Measurements from ENCODE around the gene JAM3. TPM values are rescaled to one million over a fixed set of nuclear protein-coding genes. Genes with fewer than 3 reads are reported as not detected.
"Not testable (repeated sequence)": the region's sequence is repeated elsewhere in the genome, so short reads cannot be mapped to it uniquely, and the experiment has no call there.

Gene JAM3
- total RNA-seq, 1 donor from 2014 or later, result 116 TPM

DNA sequence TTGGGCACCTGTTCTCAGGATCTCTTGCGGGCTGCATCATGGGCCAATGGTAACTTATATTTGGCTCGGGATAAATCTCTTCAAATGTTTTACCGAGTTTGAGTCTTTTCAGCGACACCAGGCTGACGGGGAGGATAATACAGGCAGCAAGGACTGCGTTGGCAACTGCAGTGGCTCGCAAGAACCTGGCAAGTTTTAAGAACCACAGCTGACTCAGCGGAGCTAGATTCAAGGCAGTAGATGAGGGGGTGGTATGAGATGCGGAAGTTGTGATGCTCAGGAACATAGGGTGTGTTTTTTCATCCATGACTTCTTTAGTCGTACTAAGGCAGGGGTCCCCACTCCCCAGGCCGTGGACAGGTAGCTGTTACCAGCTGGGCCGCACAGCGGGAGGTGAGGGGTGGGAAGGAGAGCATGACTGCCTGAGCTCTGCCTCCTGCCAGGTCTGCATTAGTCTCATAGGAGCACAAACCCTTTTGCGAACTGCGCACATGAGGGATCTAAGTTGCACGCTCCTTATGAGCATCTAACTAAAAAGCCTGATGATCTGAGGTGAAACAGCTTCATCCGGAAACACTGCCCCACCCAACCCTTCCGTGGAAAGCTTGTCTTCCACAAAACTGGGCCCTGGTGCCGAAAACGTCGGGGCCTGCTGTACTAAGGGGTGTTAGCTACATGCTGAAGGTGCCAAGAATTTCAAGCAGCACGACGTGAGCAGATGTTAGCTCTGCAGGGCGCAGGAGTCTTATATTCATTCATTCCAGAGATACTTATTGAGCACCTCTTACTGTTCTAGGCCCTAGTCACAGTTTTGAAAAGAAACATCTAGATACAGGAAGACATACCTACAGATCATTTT is 6.4 kb upstream of the JAM3 start:
- DNase-seq (ENCODE audit: low read depth, low spot score), result no peak

- peak; percentile 62 for DNase-seq (ENCODE audit: low read depth, low spot score)
Observed at GRCh38 chr11:134063124-134063495, 5.8 kb upstream of the JAM3 start.

DNA sequence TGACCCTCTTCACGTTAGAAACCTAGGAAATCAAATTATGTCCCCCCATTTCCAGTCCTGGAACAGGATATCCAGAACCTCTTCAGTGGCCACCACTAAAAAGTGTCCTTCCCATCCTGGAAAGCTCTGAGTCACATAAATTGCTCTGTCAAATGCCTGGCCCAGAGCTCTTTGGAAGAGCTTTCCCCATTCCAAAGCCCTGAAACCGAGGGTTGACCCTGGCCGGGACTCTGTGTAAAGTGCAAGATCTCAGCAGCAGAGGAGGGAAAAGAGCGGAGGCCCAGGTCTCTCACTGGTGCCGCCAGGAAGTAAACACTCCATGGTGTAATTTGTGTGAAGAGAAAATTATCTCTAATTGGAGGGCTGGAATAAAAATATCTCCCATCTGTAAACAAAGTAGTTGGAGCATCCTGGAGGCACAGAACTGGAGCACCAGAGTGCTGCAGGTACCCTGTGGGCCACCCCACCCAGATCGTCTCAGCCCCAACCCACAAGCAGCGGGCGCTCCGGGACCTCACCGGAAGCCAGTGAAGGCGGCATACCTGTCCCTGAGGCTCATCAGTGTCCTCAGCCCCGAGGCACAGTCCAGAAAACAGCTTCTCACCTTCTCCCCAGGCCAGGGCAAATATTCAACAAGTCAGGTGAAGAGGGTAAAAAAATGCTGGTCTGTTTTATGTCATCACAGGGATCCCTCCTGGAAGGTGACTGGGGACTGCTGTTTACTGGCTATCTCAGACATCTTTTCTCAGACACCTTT is 4.7 kb upstream of the JAM3 start:
- no peak for DNase-seq (ENCODE audit: low read depth, low spot score)

GRCh38 chr11:134065381-134065780 is 3.5 kb upstream of the JAM3 start:
- no peak for DNase-seq (ENCODE audit: low read depth, low spot score)

DNA sequence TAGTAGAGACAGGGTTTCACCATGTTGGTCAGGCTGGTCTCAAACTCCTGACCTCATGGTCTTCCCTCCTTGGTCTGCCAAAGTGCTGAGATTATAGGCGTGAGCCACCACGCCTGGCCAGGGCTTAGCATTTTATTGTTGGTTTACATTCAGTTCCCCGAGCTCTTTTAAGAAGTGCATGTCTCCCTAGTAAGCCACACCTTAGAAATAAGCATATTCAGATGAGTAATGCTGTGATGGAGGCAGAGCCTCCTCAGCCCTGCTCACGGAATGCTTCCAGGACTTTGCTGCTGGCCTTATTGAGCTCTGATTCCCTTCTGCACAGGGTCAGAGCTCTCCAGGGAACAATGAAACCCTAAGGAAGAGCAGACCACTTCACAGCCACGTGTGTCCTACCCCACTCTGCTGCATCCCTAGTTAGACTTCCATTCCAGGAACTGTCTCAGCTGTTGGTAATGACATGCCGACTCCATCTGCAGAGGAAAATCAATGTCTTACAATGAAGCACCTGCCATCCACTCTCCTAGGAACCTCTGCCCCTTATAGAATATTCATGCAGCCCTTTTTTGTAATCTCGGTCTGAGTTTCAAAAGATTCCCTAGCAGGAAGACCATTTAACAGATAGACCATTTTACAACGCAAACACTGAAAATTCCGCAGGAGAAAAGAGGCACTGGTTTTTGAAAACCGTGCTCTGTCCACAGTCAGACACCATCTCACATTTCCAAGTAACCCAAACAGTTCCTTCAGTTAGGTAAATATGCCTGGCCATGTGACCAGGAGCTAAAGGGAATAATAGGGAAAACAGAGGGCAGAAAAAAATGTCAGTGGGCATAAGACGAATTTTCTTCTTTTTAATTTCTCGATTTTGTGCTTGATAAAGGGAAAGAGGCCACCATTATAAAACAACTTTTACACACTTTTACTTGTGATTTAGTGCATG is 1.7 kb upstream of the JAM3 start:
- no peak for DNase-seq (ENCODE audit: low read depth, low spot score)

DNA sequence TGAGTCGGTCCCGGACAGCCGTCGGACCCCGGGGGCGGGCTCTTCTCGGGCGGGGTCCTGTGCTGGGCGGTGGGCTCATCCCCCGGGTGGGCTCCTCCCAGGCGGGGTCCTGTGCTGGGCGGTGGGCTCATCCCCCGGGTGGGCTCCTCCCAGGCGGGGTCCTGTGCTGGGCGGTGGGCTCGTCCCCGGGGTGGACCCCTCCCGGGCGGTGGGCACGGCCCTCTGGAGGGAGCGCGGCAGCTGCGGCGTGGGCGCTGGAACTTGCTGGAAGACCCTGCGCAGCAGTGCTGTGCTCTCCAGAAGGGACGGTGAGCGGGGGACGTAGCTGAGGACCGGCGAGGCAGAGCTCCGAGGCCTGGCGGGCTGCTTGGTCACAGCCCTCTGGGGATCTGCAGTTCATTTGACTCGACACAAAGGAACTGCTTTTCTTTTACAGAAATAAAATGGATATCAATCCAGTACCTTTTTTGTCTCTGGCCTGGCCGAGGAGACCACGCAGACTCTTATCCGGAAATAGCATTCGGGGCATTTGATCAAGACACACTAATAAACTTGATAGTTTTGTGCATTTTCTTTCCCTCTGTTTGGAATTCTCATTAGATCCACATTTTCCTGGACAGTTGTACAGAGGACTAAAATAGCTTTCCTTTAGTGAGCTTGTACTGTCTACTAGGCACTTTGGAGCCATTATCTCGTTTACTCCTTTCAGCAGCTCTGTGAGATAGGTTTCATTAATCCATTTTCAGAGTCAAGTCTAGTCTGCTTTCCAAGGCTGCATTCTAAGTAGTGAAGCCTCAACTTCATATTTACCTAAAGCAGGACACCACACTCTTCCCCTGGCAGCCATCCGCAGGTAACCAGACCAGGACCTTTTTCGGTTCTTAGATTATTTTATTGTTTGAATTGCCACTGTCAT is 812 bp downstream of the JAM3 start:
- DNase-seq (ENCODE audit: low read depth, low spot score), result no peak

DNA sequence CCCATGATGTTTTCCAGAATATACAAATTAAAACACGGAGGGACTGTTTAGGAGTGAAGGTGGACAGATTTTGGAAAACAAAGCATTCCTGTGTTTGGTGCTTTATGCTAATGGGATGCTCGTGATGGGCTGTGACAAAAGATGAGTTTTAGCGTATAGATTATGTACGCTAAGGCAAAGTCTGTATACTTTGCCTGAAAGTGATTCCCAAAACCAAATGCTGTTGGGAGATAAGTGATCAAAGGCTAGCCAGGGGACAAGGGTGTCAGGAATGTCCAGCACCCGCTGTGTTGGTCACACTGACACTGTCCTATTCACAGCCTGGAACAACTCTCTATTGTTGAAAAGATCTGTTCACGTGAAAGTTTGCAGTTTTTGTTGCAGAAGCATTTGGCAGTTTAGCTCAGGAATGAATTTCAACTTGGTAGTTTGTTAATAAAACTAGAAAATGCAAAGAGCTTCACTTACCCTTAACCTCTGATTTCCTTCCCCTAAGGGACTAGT is 1.5 kb downstream of the JAM3 start:
- DNase-seq (ENCODE audit: low read depth, low spot score), result no peak

DNA sequence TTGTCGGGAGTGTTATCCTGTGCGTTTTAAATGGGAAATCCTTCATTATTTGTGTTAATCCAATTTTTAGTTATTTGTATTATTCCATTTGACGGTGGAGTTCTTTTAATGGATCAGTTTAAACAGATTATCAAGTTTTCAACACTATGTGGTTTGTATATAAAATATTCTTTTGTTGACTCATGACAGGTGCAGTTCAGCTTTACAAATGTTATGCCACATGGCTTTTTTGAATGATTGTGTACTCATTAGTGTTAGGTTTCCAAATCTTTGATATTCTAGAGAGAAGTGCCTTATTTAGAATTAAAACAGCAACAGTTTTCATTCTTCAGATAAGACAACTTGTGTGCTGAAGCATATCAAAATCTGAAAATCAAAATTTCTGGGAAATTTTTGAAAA is 2.4 kb downstream of the JAM3 start:
- DNase-seq (ENCODE audit: low read depth, low spot score), result no peak

DNA sequence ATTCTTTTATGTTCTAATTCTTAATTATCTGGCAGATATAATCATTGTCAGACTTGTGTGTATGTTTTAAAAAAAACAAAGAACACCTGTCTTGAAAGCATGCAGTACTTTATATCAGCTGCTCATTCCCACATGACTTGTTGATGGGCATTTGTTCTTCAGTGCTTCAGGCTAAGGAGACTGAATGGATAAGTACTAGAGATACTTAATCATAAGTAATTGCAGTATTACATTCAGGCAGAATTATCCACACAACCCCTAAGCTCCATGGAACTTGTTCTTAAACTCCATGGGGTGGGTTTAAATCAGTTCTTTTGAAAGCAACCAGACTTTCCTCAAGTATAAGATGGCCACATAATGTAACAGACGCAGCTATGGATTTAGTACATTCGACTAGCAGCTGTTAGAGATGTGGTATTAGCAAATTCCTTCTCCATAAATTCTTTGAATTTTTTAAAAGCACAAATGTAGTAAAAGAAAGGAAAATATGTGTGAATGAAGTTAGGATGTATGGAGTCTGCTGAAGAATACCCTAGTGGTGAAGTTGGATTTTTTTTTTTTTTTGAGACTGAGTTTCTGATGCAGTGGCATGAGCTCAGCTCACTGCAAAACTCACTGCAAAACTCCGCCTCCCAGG is 3.0 kb downstream of the JAM3 start:
- DNase-seq (ENCODE audit: low read depth, low spot score), result no peak

DNA sequence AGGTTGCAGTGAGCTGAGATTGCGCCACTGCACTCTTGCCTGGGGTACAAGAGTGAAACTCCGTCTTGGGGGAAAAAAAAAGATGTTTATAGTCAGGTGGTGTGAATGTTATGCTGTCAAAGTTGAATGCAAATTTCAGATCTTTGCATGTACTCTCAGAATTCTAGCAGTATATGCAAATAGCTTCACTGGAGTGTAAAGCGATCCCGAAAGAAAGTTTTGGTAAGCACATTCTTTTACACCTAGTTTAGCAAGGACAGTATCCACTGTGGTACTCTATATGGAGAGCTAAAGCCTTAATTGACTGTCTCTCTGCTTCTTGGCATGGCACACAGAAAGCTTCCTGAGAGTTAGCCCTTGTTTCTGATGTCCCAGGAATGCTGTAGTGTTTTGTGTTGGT is 4.0 kb downstream of the JAM3 start:
- DNase-seq (ENCODE audit: low read depth, low spot score), result no peak

GRCh38 chr11:134074346-134074745 is 5.5 kb downstream of the JAM3 start:
- no peak for DNase-seq (ENCODE audit: low read depth, low spot score)

DNA sequence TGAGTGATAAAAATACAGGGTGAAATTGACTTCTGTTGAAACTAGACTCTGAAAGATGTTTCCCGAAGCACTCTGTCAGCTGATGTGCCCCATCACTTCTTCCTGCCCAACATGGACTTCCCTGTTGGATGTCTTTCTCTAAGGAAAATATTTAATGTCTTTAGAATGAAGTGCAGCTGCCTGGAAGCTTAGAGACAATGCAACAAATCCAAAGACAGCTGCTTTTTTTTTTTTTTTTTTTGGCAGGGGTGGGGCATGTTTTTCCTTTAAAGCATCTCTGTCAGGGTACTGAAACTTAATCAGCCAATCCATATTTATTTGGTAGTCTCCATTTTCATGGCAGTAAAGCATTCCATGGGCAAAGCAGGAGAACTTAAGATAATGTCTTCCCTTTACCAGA is 5.9 kb downstream of the JAM3 start:
- DNase-seq (ENCODE audit: low read depth, low spot score), result no peak

DNA sequence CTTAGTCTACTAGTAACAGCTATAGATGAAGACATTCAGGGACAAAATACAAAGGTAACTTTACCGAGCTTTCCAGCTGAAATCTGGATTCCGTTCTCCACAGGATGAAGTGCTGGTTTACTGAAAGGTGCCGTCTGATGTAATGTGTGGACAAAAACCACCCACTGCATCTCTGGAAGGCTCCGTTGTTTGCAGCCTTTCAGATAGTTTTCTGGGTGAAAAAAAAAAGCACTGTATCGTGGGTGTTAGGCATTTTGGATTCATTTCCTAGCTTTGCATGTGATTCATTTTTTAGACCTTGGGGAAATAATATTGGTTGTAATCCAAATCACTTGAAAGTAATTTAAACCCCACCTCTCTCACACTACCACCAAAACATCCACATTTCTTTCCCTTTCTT is 10.4 kb downstream of the JAM3 start:
- DNase-seq (ENCODE audit: low read depth, low spot score), result no peak

DNA sequence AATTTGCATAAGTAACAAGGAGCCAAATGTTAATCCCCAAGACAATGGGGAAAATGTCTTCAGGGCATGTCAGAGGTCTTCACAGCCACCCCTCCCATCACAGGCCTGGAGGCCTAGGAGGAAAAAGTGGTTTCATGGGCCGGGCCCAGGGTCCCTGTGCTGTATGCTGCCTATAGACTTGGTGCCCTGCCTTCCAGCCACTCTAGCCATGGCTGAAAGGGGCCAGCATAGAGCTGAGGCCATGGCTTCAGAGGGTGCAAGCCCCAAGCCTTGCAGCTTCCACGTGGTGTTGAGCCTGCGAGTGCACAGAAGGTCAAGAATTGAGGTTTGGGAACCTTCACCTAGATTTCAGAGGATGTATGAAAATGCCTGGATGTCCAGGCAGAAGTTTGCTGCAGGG is 12.4 kb downstream of the JAM3 start:
- not testable (repeated sequence) for DNase-seq (ENCODE audit: low read depth, low spot score)

GRCh38 chr11:134082990-134083389 is 14.1 kb downstream of the JAM3 start:
- DNase-seq (ENCODE audit: low read depth, low spot score), result no peak

- no peak for DNase-seq (ENCODE audit: low read depth, low spot score)
Observed at GRCh38 chr11:134086376-134086775, 17.5 kb downstream of the JAM3 start.

- not testable (repeated sequence) for DNase-seq (ENCODE audit: low read depth, low spot score)
Observed at GRCh38 chr11:134092006-134092405, 23.1 kb downstream of the JAM3 start.

DNA sequence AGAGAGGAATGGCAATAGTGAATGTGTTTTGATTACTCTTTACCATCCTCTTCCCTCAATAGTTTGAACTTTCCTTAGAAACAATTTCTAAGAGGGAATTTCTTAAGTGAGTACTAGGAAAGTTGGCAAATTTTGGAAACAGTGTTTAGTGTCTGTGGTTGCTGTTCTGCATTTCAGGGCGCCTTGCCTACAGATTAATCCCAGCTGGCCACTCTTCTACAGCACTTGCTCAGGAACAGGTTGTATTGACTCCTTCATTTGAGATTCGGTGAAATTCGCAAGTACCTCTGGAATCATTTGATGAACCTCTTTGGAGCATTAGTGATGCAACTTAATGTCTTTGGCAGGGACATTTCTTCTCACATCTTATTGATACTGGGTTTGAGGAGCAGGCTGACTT is 28.3 kb downstream of the JAM3 start:
- no peak for DNase-seq (ENCODE audit: low read depth, low spot score)

DNA sequence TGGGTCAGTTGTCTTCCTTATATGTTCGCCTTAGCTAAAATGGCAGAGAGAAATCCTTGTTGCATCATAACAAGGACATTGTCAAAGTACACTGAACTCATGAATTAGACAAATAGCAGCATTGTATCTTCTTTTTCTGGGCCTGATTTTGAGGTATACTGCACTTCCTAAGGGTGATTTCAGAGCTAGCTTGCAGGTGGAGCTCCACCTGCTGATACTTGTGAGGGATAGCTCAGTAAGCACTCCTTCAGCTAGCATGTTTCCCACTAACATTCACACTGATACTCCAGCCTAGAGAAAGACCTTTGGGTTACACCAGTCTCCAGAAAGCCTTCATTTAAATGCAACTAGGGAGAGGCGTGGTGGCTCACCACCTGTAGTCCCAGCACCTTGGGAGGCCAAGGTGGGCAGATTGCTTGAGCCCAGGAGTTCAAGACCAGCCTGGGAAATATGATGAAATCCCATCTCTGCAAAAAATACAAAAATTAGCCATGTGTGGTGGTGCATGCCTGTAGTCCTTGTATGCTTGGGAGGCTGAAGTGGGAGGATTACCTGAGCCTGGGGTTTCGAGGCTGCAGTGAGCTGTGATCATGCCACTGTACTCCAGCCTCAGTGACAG is 29.8 kb downstream of the JAM3 start:
- DNase-seq (ENCODE audit: low read depth, low spot score), result no peak

DNA sequence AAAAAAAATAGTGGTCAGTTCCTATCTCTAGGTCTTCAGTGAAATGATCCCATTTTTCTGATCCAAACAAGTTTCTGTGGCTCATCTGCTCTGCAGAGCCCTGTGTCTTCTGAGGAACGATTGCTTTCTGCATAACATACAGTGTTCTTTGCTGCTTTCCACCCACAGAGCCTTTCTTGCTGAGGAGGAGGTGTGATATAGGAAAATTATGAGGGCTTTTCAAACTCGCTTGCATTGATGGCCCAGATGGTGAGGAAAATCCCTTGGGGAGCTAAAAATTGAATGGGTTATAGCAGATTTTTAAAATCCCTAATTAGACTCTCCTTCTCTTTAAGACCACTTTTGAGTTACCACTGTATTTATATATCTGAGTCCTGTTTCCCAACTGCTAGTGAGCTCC is 31.3 kb downstream of the JAM3 start:
- no peak for DNase-seq (ENCODE audit: low read depth, low spot score)
